ENCODE measurements around the gene KBTBD7.

Gene KBTBD7, protein sequence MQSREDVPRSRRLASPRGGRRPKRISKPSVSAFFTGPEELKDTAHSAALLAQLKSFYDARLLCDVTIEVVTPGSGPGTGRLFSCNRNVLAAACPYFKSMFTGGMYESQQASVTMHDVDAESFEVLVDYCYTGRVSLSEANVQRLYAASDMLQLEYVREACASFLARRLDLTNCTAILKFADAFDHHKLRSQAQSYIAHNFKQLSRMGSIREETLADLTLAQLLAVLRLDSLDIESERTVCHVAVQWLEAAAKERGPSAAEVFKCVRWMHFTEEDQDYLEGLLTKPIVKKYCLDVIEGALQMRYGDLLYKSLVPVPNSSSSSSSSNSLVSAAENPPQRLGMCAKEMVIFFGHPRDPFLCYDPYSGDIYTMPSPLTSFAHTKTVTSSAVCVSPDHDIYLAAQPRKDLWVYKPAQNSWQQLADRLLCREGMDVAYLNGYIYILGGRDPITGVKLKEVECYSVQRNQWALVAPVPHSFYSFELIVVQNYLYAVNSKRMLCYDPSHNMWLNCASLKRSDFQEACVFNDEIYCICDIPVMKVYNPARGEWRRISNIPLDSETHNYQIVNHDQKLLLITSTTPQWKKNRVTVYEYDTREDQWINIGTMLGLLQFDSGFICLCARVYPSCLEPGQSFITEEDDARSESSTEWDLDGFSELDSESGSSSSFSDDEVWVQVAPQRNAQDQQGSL

DNA sequence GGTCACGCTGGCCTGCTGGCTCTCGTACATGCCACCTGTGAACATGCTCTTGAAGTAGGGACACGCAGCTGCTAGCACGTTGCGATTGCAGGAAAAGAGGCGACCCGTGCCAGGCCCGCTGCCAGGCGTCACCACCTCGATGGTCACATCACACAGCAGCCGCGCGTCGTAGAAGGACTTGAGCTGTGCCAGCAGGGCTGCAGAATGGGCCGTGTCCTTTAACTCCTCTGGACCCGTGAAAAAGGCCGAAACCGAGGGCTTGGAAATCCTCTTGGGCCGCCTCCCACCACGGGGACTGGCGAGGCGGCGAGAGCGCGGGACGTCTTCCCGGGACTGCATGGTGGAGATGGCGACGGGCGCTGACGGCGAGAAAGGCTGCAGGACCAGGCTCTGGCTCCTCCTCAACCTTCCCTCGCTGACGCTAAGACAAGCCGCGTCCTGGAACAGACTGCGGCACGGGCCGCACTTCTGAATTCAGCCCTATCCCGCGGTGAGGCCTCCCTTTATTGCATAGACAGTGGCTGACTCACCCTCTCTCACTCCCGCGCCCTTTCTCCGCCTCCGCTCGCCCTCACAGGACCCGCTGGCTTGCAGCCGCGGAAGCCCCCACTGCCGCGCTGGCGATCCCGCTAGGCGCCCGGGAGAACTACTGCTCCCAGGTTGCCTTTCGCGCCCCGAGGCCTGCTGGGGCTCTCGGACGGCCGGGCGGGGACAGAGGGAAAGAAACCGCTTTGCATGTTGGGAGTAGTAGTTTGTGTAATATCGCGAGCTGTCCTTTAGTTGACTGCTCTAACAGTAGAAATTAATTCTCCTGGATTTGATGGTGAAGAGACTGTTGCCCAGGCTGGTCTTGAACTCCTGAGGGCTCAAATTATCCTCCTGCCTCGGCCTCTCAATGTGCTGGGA lies at the start of gene KBTBD7:
Gene KBTBD7 (minus strand): TSS at position 651 of the 906 bp plus-strand sequence. CDS start 312 bp downstream, at position 339.
- Mint-ChIP-seq H3K4me3 (peak within 1 kb of the TSS; percentile 93), H3K36me3 (ENCODE audit: low read depth) (peaks cover 22% of the 10 kb centered on the region), H3K9me3 (no peaks in the 10 kb centered on the region), H3K4me1 (ENCODE audit: low read depth) (peaks cover 35% of the 10 kb centered on the region), H3K27me3 (ENCODE audit: low read depth) (no peaks in the 10 kb centered on the region), H3K27ac (peak within 1 kb of the TSS; percentile 87)

DNA sequence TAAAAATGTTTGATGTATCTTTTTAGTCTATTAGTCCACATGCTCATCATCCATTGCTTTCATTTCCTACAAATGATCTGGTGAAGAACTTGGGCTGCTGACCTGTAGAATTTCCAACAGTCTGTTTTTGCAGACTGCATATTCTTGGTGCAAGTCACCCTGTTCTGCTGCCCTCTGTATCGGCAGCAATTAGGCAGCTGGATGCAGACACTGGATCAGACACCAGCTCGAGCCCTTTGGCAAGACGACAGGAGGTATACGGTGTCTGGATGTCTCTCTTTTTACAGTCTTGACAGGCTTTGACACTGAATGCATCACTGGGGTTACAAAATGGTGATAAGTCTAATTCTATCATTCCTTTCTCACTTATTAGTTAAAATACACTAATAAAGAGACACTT lies 47.3 kb upstream of the KBTBD7 start:
- no peaks in the 10 kb centered on the region for H3K9me3 Mint-ChIP-seq
- H3K27ac Mint-ChIP-seq = no peak overlapping the region
- peaks cover 6% of the 10 kb centered on the region for H3K36me3 Mint-ChIP-seq (ENCODE audit: low read depth)
- no peaks in the 10 kb centered on the region for H3K4me1 Mint-ChIP-seq (ENCODE audit: low read depth)
- H3K4me3 Mint-ChIP-seq = no peak overlapping the region
- no peaks in the 10 kb centered on the region for H3K27me3 Mint-ChIP-seq (ENCODE audit: low read depth)

GRCh38 chr13:41236369-41236768 lies 42.0 kb upstream of the KBTBD7 start:
- H3K9me3 Mint-ChIP-seq = no peaks in the 10 kb centered on the region

DNA sequence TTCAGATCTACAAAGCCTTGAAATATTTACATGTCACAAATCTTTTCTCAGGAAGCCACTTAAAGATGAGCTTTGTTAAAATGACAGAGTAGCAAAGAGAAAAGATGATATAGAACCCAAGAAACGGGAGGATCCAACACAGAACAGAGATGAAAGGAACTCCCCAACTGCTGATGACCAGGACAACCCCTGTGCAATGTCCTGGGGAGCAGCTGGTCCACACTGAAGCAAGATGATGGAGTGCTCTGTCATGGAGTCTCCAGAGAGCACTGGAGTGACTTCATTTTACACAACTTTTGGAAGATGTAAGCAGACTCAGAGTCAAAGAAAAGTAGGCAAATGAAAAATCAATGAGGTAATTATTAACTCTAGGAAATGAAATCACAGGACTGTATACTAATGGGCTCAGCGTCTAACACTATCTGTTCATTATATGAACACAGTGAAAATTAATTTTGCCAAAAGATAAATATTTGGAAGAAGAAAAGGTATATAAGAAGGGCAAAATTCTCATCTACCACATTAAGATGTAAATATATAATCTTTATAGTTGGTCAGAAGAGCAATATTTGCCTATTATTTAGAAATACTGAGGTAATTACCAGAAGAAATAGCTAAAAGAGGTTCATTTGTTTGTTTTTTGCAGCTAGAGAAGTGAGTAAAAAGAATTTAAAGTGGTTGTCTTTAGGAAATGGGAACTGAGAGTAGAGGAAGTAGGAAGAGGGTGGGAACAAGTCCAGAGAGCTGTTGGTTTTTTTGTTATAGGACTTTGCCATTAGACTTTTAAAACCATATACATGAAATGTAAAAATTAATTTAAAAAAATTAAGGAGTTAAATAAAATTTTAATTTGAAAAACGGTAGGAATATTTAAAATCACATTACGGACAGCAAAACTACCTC lies 38.5 kb upstream of the KBTBD7 start:
- no peak overlapping the region for H3K4me3 Mint-ChIP-seq
- H3K27me3 Mint-ChIP-seq (ENCODE audit: low read depth) = no peaks in the 10 kb centered on the region
- no peak overlapping the region for H3K27ac Mint-ChIP-seq
- H3K36me3 Mint-ChIP-seq (ENCODE audit: low read depth) = peaks cover 14% of the 10 kb centered on the region
- H3K4me1 Mint-ChIP-seq (ENCODE audit: low read depth) = no peaks in the 10 kb centered on the region
- H3K9me3 Mint-ChIP-seq = no peaks in the 10 kb centered on the region

More at GRCh38 chr13:41236369-41236768, 42.0 kb upstream of the KBTBD7 start:
- no peaks in the 10 kb centered on the region for H3K27me3 Mint-ChIP-seq (ENCODE audit: low read depth)
- H3K36me3 Mint-ChIP-seq (ENCODE audit: low read depth) = peaks cover 11% of the 10 kb centered on the region
- no peak overlapping the region for H3K27ac Mint-ChIP-seq
- H3K4me3 Mint-ChIP-seq = no peak overlapping the region
- no peaks in the 10 kb centered on the region for H3K4me1 Mint-ChIP-seq (ENCODE audit: low read depth)

DNA sequence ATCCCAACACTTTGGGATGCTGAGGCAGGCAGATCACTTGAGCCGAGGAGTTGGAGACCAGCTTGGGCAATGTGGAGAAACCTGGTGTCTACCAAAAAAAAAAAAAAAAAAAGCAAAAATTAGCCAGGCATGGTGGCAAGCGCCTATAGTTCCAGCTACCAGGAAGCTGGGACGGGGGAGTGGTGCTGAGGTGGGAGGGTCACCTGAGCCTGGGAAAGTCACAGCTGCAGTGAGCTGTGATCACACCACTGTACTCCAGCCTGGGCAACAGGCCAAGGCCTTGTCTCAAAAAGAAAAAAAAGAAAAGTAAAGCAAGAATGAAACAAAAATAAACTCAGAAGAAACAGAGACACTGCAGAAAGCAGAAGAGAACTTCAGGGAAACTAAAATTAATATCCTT lies 37.4 kb upstream of the KBTBD7 start:
- H3K4me1 Mint-ChIP-seq (ENCODE audit: low read depth) = no peaks in the 10 kb centered on the region
- H3K27ac Mint-ChIP-seq = no peak overlapping the region
- no peaks in the 10 kb centered on the region for H3K27me3 Mint-ChIP-seq (ENCODE audit: low read depth)
- H3K9me3 Mint-ChIP-seq = no peaks in the 10 kb centered on the region
- peaks cover 14% of the 10 kb centered on the region for H3K36me3 Mint-ChIP-seq (ENCODE audit: low read depth)
- H3K4me3 Mint-ChIP-seq = no peak overlapping the region

DNA sequence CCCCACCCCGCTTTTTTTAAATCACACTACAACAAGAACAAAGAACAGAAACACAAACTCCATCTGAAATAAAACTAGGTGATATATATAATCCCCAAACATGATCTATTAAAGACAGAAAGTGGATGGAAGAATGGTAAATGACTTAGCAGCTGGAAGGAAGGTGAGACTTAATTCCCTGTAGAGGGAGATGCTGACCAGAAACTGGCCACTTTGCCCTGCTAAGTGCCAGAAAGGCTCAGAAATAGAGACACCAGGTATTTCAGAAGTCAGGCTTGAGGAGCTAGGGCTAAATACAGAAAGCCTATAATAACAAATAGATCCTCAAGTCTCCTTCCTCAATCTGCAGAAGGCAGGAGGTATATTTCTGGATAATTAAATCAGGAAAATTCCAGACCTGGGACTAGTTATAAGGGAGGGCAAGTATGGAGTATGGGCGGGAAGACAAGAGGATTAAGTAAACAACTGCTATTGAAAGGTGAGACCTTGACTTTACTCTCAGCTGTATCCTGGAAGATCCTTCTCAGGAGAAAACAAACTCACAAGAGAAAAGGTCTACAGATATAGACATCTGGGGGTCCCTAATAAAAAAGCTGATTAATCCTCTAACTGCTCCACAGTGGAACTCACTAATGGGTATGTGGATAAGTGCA lies 36.8 kb upstream of the KBTBD7 start:
- H3K36me3 Mint-ChIP-seq (ENCODE audit: low read depth) = peaks cover 14% of the 10 kb centered on the region

DNA sequence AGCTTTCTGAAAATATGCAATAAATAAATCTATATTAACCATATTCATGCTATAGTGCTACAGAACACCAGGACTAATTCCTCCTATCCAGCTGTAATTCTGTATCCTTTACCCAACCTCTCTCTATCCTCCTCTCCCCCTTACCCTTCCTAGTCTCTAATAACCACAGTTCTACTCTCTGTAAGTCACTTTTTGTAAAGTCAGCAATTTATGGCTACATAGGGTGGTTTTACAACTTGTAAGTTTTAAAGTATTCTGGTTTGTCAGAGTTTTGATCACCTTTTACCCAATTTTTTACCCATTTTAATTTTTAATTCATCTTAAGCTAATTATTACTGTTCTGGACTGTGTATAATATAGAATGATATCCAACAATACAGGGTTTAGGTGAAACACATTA lies 35.0 kb upstream of the KBTBD7 start:
- Mint-ChIP-seq H3K36me3 (ENCODE audit: low read depth) (peaks cover 11% of the 10 kb centered on the region), H3K4me3 (no peak overlapping the region), H3K9me3 (no peaks in the 10 kb centered on the region), H3K4me1 (ENCODE audit: low read depth) (no peaks in the 10 kb centered on the region), H3K27me3 (ENCODE audit: low read depth) (no peaks in the 10 kb centered on the region), H3K27ac (no peak overlapping the region)

More for the DNA sequence above, 36.8 kb upstream of the KBTBD7 start:
- H3K27ac Mint-ChIP-seq = no peak overlapping the region
- H3K9me3 Mint-ChIP-seq = no peaks in the 10 kb centered on the region
- H3K27me3 Mint-ChIP-seq (ENCODE audit: low read depth) = no peaks in the 10 kb centered on the region
- no peak overlapping the region for H3K4me3 Mint-ChIP-seq
- no peaks in the 10 kb centered on the region for H3K4me1 Mint-ChIP-seq (ENCODE audit: low read depth)

DNA sequence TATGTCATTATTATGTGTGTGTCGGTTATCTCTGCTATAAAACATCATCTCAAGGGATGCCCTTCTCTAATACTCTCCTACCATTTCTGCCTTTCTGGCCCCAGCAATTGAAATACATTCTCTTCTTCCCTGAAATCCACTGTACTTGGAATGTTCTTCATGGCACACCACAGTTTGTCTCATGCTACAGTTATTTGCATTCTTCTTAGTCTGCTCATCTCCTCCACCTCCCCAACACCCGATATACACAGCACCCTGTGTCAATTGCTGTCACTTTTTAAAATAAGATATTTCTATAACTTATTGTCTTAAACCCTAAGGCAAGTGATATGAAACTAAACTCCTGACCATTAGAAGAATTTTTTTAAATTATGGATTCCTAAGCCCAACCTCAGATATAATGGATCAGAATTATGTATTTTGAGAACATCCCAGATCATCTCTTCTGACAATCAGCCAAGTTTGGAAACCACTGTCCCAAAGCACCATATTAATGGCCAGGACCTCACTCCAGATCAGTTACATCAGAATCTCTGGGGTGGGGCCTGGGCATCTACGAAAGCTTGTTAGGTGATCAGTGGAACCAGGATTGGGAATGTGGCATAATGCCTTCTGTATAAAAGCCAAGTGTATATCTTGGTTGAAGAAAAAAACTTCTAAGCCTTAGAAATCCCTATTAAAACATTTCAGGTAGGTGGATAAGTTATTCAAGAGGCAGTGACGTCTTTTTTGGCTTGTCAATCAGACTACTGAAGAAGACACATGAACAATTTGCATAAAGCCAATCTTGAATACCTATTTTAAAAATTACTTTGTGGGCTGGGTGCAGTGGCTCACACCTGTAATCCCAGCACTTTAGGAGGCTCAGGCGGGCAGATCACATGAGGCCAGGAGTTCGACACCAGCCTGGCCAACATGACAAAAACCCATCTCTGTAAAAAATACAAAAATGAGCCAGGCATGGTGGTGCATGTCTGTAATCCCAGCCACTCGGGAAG lies 30.0 kb upstream of the KBTBD7 start:
- Mint-ChIP-seq H3K4me1 (ENCODE audit: low read depth) (no peaks in the 10 kb centered on the region), H3K27ac (no peak overlapping the region), H3K9me3 (no peaks in the 10 kb centered on the region), H3K36me3 (ENCODE audit: low read depth) (peaks cover 8% of the 10 kb centered on the region), H3K27me3 (ENCODE audit: low read depth) (no peaks in the 10 kb centered on the region), H3K4me3 (no peak overlapping the region)

DNA sequence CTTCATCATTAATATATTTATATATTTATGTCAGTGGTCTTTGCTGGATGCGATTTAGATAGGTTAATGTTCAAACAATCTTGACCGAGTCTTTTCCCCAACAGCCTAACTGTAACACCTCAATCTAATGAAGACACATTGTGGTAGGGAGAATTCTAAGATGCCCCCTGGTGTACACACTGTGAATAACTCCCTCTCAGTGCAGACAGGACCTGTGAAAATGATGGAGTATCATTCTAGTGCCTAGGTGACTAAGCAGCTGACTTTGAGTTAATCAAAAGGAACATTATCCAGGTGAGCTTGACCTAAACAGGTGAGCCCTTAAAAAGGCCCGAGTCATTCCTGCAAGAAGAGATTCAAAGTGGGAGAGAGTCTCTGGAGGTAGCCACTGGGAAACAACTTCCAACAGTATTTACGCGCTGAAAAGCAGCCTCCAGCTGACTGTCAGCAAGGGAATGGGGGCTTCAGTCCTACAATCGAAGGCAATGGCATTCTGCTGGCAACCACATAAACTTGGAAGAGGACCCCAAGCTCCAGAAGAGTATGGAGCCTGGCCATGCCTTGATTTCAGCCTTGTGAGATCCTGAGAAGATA lies 28.0 kb upstream of the KBTBD7 start:
- no peaks in the 10 kb centered on the region for H3K9me3 Mint-ChIP-seq

GRCh38 chr13:41220401-41220800 lies 26.0 kb upstream of the KBTBD7 start:
- H3K9me3 Mint-ChIP-seq = no peaks in the 10 kb centered on the region
- H3K4me3 Mint-ChIP-seq = no peak overlapping the region
- H3K4me1 Mint-ChIP-seq (ENCODE audit: low read depth) = no peaks in the 10 kb centered on the region
- H3K36me3 Mint-ChIP-seq (ENCODE audit: low read depth) = peaks cover 5% of the 10 kb centered on the region
- H3K27ac Mint-ChIP-seq = no peak overlapping the region
- no peaks in the 10 kb centered on the region for H3K27me3 Mint-ChIP-seq (ENCODE audit: low read depth)

More for the DNA sequence above, 28.0 kb upstream of the KBTBD7 start:
- Mint-ChIP-seq H3K4me3 (no peak overlapping the region), H3K27ac (no peak overlapping the region), H3K4me1 (ENCODE audit: low read depth) (no peaks in the 10 kb centered on the region), H3K36me3 (ENCODE audit: low read depth) (peaks cover 5% of the 10 kb centered on the region), H3K27me3 (ENCODE audit: low read depth) (no peaks in the 10 kb centered on the region)

DNA sequence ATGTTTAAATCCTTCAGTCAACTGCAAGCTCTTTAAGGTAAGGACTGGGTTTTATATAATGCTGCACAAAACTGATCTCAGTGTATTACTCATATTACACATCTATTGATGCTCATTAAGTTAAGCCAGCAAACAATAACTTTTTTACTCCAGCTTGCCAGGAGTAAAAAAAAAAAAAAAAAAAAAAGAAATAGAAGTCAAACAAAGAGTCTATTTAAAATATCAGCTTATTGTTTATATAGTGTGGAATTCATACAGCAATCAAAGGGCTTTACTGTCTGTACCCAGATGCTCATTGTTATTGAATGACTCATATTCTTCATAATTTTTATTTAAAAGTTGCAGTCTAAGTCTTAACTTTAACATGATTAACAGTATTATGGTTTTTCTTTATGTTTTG lies 21.8 kb upstream of the KBTBD7 start:
- Mint-ChIP-seq H3K9me3 (peaks cover 7% of the 10 kb centered on the region), H3K4me1 (ENCODE audit: low read depth) (no peaks in the 10 kb centered on the region), H3K27me3 (ENCODE audit: low read depth) (no peaks in the 10 kb centered on the region), H3K36me3 (ENCODE audit: low read depth) (peaks cover 9% of the 10 kb centered on the region), H3K4me3 (no peak overlapping the region), H3K27ac (no peak overlapping the region)

DNA sequence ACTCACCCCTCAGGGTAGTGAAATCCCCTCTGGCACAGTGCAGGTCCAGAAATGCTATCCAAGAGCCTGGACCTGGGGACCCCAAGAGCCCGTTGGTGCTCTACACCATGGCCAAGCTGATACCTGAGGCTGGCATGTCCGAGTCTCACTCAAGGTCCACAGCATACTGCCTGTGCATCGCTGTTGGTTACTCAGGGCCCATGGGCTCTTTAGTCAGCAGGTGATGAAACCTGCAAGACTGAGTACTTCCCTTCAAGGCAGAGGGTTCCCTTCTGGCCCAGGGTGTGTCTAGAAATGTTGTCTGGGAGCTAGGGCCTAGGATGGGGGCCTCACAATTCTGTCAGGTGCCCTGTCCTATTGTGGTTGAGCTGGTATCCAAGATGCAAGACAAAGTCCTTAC lies 19.6 kb upstream of the KBTBD7 start:
- Mint-ChIP-seq H3K27ac (no peak overlapping the region), H3K27me3 (ENCODE audit: low read depth) (no peaks in the 10 kb centered on the region), H3K9me3 (peaks cover 16% of the 10 kb centered on the region), H3K4me1 (ENCODE audit: low read depth) (no peaks in the 10 kb centered on the region), H3K4me3 (no peak overlapping the region), H3K36me3 (ENCODE audit: low read depth) (peaks cover 5% of the 10 kb centered on the region)
